HG03095 (cell line): Measurements from ENCODE around the gene VLDLR.
"Not testable (repeated sequence)": the region's sequence is repeated elsewhere in the genome, so short reads cannot be mapped to it uniquely, and the experiment has no call there.

Source experiments
- ATAC-seq: cut with Tn5 transposase; IDR thresholded peaks from one replicate; pipeline ENCODE4 v1.9.1; 2021; ENCODE audit warnings: moderate library complexity; ENCODE audit not compliant: unreplicated experiment

Gene VLDLR

GRCh38 chr9:2707256-2707655 lies 85.7 kb downstream of the VLDLR start:
- ATAC-seq, result not testable (repeated sequence)
